ENCODE measurements around the gene SLC17A1.

Gene SLC17A1

GRCh38 chr6:25746968-25747367, 84.9 kb downstream of the SLC17A1 start:
- Histone ChIP-seq H3K36me3 (no peaks in the 10 kb centered on the region), H3K27me3 (no peaks in the 10 kb centered on the region), H3K9me3 (no peaks in the 10 kb centered on the region), H3K4me1 (0 out of 2 replicates have a peak, but pooled peaks cover 2% of the 10 kb centered on the region), H3K4me3 (ENCODE audit: low read depth, low read length) (no peak overlapping the region)
- no peak for DNase-seq
- TF ChIP-seq CTCF (IDR thresholded peaks at IDR 0.05; ENCODE audit: low read depth, low read length), result 0 out of 2 replicates have a peak, but pooled peaks have one; percentile 20

- Histone ChIP-seq H3K4me3 (ENCODE audit: low read depth, low read length) (no peak overlapping the region), H3K9me3 (no peaks in the 10 kb centered on the region), H3K36me3 (no peaks in the 10 kb centered on the region), H3K27me3 (no peaks in the 10 kb centered on the region), H3K4me1 (0 out of 2 replicates have a peak, but pooled peaks cover 2% of the 10 kb centered on the region)
- no peak for TF ChIP-seq CTCF (IDR thresholded peaks at IDR 0.05; ENCODE audit: low read depth, low read length)
- DNase-seq, result no peak
Observed at GRCh38 chr6:25745836-25746235, 86.0 kb downstream of the SLC17A1 start.

- no peak for TF ChIP-seq CTCF (IDR thresholded peaks at IDR 0.05; ENCODE audit: low read depth, low read length)
- no peak for DNase-seq
- Histone ChIP-seq H3K27me3 (no peaks in the 10 kb centered on the region), H3K9me3 (no peaks in the 10 kb centered on the region), H3K36me3 (no peaks in the 10 kb centered on the region), H3K4me3 (ENCODE audit: low read depth, low read length) (no peak overlapping the region), H3K4me1 (0 out of 2 replicates have a peak, but pooled peaks cover 2% of the 10 kb centered on the region)
Observed at GRCh38 chr6:25743868-25744267, 88.0 kb downstream of the SLC17A1 start.

- H3K4me1 ChIP-seq, result no peaks in the 10 kb centered on the region
- H3K4me3 ChIP-seq (ENCODE audit: low read depth, low read length), result no peak overlapping the region
- no peaks in the 10 kb centered on the region for H3K36me3 ChIP-seq
- H3K9me3 ChIP-seq, result no peaks in the 10 kb centered on the region
- no peak for DNase-seq
- no peaks in the 10 kb centered on the region for H3K27me3 ChIP-seq
- TF ChIP-seq CTCF (IDR thresholded peaks at IDR 0.05; ENCODE audit: low read depth, low read length), result no peak
Observed at GRCh38 chr6:25735261-25735660, 96.6 kb downstream of the SLC17A1 start.

Measured in BE2C (cell line).